Measurements from ENCODE around the gene QKI.

The QKI gene

DNA sequence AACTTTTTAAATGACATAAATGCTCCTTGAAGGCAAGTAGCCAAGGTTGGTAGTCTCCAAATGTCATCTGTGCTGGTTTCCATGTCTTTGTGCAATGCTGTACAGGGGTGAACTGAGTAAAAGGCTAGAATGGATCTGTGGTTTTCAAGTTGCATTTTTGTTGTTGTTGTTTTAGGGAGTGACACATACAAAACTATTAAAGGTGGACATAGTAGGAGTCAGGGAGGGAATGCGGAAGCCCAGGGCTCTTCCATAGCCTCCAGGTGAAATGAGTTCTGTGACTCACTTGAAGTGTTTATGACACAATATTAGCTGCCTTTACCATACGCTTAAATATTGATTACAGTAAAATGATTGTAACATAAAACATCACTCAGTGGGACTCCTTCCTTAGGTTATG lies 22.5 kb upstream of the QKI start:
- no peak for DNase-seq

DNA sequence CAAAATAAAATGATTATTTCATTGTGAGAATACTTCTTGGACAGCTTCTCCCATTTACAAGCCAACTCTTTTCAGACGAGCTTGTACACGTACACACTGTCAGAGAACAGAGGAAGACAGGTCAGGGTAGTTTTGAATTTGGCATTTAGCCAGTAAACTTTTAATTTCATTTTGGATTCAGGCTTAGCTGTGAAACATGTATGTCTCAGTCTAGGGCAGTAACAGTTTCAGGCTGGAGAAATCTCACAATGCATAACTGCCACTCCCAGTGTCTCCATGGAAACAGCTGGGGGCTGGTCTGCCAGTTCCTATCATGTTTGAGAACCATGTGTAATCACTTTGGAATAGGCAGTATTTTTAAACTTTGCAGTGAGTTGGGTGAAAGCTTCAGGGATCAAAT lies 22.0 kb upstream of the QKI start:
- peak in 3 of 51 donors; percentile 10 to 41 (median 12) for DNase-seq

DNA sequence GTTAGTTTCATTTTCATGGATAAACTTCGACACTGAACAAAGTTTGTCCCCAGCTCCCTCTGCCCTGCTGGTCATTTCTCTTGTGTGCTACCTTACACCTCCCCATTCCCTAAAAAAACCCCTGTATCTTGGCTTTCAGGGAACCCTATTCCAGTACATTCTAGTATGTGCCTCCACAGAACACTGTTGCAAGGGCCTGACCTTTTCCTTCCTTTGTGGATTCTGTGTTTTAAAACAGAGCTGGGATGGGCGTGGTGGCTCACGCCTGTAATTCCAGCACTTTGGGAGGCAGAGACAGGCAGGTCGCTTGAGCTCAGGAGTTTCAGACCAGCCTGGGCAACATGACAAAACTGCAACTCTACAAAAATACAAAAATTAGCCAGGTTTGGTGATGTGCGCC lies 20.6 kb upstream of the QKI start:
- no peak for DNase-seq

GRCh38 chr6:163394659-163395058 lies 19.9 kb upstream of the QKI start:
- no peak for DNase-seq

DNA sequence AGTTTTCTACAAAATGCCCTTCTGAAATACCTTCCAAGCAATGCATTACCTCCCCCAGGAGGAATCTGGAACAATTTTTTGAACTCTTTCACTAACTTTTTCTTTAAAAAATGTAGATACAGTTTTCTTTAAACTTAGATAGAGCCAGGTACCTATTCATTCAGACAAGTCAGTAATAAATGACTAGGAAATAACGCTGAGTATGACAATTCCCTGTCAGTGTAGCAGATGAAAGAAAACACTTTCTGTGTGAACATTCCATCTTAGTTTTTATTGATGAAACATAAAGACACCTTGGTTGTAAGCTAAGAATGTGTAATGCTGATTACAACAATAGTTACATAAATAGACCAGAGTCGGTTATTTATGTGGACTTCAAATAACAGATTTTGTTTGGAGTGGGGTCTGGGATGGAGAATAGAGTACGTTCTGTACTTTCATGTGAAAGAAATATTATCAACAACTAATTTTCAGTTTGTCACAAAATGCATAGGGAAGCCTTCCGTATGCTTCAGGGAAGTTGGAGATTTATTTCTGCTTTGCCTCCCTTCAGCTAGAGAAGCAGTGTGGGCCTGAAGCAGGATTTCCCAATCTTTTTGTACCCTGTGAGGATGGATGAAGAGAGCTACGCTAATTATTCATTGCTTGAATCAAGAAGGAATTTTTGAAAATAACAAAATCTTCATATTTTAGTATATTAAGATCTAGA lies 19.2 kb upstream of the QKI start:
- DNase-seq: no peak

DNA sequence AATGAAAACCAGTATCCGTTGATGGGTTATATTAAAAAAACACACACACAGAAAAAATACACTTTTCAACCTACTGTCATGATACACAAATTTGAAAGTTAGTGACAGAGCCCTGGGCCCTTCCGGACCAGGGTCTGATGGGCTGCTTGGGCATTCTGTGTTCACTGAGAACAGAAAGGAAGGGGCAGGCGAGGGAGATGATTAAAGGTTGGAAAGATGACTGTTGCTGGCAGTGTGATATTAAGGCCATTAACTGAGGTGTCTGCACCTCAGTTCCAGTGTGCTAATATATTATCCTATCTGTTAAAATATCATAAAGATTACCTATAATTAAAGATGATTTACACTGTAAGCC lies 18.7 kb upstream of the QKI start:
- DNase-seq: no peak

- DNase-seq: peak in 1 of 51 donors; percentile 70
Observed at GRCh38 chr6:163397326-163397725, 17.2 kb upstream of the QKI start.

DNA sequence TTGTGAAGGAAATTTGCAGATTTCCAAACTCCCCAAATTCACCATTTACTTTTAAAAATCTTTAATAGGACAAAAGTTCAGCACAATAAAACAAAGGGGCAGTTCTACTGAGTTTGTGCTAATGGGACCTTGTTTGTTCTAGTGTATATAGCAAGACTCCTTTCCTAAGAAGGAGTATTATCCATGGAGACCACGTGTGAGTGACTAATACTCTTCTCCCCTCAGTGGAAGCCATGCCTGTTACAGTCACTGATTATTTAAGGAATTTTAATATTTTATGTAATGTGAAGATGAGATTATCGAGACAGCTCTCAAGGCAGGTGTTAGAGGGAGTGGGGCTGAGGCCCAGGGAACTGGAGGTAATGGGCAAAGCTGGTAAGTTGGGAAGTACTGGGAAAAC lies 16.4 kb upstream of the QKI start:
- DNase-seq: no peak

- peak in 24 of 51 donors; percentile 15 to 60 (median 38) for DNase-seq
Observed at GRCh38 chr6:163398815-163399214, 15.7 kb upstream of the QKI start.

GRCh38 chr6:163400509-163400908 lies 14.0 kb upstream of the QKI start:
- DNase-seq: no peak

- no peak for DNase-seq
Observed at GRCh38 chr6:163401039-163401885, 13.3 kb upstream of the QKI start.

DNA sequence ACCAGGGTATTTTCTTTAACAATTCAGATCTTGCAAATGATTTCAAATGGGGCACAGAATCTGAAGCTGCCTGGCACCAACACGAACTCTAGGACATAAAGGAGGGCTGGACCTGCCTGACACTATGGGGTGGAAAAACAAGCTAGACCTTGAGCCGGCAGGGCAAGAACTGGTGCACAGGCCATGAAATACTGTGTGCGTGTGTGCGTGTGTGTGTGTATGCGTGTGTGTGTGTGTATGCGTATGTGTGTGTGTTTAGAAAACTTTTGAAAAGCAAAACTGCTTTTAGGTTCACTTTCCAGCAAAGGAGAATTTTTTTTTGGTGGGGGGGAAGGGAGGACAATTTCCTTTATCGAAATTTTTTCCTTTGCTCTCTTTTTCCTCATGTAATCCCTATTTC lies 11.9 kb upstream of the QKI start:
- no peak for DNase-seq

DNA sequence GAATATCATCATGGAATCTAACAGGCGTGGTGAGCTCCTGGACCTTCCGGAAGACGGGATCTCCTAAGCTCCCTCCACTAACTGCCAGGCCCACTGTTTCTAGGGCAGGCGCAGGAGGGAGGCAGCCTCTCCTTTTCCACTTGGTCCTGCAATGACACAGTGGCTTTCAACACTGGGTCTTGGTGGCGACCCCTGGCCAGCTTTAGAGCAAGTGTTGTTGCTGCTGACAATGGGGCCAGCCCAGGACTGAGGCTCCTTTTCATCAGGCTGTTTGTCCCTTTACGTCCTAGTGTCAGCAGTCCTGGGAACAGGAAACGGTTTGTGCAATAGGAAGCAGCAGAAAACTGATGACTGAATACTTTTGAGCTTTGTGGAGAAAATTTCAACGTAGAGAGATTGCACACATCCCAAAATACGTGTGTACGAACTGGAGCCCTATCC lies 9.7 kb upstream of the QKI start:
- DNase-seq: peak in 29 of 51 donors; percentile 15 to 66 (median 46)

GRCh38 chr6:163405412-163406309 lies 8.9 kb upstream of the QKI start:
- peak in 40 of 51 donors; percentile 26 to 82 (median 68) for DNase-seq

DNA sequence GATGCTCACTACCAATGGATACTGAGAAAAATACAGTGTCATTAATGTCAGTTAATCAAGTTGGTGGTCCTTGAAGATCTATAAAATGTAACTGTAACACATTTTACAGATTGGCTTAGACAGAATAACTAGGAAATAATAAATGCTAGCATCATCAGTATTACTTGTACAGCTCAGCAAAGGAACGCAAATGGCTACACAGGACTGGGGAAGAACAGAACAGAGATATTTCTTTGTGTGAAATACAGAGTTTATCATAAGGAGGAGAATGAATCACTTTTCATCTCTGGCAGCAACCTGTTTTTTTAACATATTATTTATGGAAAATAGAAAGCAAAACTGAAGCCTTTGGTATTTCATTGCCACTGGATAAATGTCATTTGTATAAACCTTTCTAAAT lies 8.2 kb upstream of the QKI start:
- no peak for DNase-seq

DNA sequence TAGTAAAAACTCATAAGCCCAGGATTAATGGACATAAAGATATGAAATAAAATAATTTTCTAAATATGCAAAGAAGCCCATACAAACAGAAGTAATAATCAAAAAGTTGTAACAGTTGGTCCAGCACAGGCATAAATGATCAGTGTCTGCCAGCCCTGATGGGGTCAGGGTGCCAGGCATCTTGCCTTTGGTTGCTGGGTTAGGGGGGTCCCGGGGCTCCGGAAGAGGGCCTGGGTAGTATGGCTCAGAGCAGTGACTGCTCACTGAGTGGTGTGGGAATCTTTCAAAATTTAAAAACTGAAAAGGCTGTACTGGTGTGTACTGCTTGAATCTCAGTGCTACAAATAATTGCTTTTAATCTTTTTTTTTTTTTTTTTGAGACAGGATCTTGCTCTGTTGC lies 7.7 kb upstream of the QKI start:
- no peak for DNase-seq

- DNase-seq: no peak
Observed at GRCh38 chr6:163408352-163408991, 6.0 kb upstream of the QKI start.

- DNase-seq: no peak
Observed at GRCh38 chr6:163409712-163410111, 4.8 kb upstream of the QKI start.

DNA sequence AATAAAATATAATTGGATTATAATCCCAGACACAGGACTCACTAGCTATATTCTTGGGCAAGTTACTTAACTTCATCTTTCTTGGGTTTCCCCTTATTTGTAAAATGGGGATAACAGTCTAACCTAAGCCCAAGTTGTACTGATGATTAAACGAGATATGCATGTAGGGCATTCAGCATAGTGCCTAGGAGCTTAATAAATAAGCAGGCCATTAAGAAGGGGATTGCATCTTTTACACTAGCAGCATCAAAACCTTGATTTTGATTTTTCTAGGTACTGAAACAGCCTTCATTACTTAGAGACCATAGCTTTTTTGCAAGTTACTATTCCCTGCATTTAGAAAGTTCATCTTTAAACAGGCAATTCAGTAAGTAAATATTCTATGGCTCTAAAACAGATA lies 2.2 kb upstream of the QKI start:
- no peak for DNase-seq

- DNase-seq: no peak
Observed at GRCh38 chr6:163412801-163413344, 1.6 kb upstream of the QKI start.
